ENCODE measurements around the gene CDKAL1.

Gene CDKAL1

GRCh38 chr6:21208081-21208795 lies 674.0 kb downstream of the CDKAL1 start:
- DNase-seq = no peak
- H3K4me1 ChIP-seq = no peaks in the 10 kb centered on the region
- H3K4me3 ChIP-seq (ENCODE audit: low read depth, low read length) = no peak overlapping the region
- peaks cover 50% of the 10 kb centered on the region for H3K36me3 ChIP-seq
- no peak for TF ChIP-seq CTCF (IDR thresholded peaks at IDR 0.05; ENCODE audit: low read depth, low read length)
- no peaks in the 10 kb centered on the region; the same call in 1 of the 2 replicates for H3K9me3 ChIP-seq
- no peaks in the 10 kb centered on the region for H3K27me3 ChIP-seq

- peaks cover 53% of the 10 kb centered on the region for H3K36me3 ChIP-seq
- no peak for TF ChIP-seq CTCF (IDR thresholded peaks at IDR 0.05; ENCODE audit: low read depth, low read length)
- H3K4me1 ChIP-seq = no peaks in the 10 kb centered on the region
- H3K4me3 ChIP-seq (ENCODE audit: low read depth, low read length) = no peak overlapping the region
- no peaks in the 10 kb centered on the region; the same call in 1 of the 2 replicates for H3K9me3 ChIP-seq
- no peak for DNase-seq
- H3K27me3 ChIP-seq = no peaks in the 10 kb centered on the region
These were observed 674.5 kb downstream of the CDKAL1 start for GRCh38 chr6:21208796-21209186.

- Histone ChIP-seq H3K4me3 (ENCODE audit: low read depth, low read length) (no peak overlapping the region), H3K36me3 (peaks cover 49% of the 10 kb centered on the region), H3K9me3 (no peaks in the 10 kb centered on the region; the same call in 1 of the 2 replicates), H3K27me3 (no peaks in the 10 kb centered on the region), H3K4me1 (no peaks in the 10 kb centered on the region)
- no peak for DNase-seq
- TF ChIP-seq CTCF (IDR thresholded peaks at IDR 0.05; ENCODE audit: low read depth, low read length) = no peak
These were observed 679.2 kb downstream of the CDKAL1 start for GRCh38 chr6:21213492-21213891.

GRCh38 chr6:21214738-21215448 lies 680.6 kb downstream of the CDKAL1 start:
- Histone ChIP-seq H3K27me3 (no peaks in the 10 kb centered on the region), H3K9me3 (no peaks in the 10 kb centered on the region; the same call in 1 of the 2 replicates), H3K36me3 (peaks cover 35% of the 10 kb centered on the region), H3K4me1 (no peaks in the 10 kb centered on the region), H3K4me3 (ENCODE audit: low read depth, low read length) (no peak overlapping the region)
- no peak for TF ChIP-seq CTCF (IDR thresholded peaks at IDR 0.05; ENCODE audit: low read depth, low read length)
- no peak for DNase-seq

GRCh38 chr6:21219241-21219640 lies 685.0 kb downstream of the CDKAL1 start:
- Histone ChIP-seq H3K27me3 (no peaks in the 10 kb centered on the region), H3K4me3 (ENCODE audit: low read depth, low read length) (no peak overlapping the region), H3K4me1 (peaks cover 4% of the 10 kb centered on the region; the same call in 1 of the 2 replicates), H3K9me3 (no peaks in the 10 kb centered on the region; the same call in 1 of the 2 replicates), H3K36me3 (peaks cover 25% of the 10 kb centered on the region)
- no peak for TF ChIP-seq CTCF (IDR thresholded peaks at IDR 0.05; ENCODE audit: low read depth, low read length)
- DNase-seq = no peak

- peaks cover 26% of the 10 kb centered on the region for H3K36me3 ChIP-seq
- H3K4me1 ChIP-seq = peaks cover 4% of the 10 kb centered on the region; the same call in 1 of the 2 replicates
- DNase-seq = no peak
- H3K9me3 ChIP-seq = no peaks in the 10 kb centered on the region; the same call in 1 of the 2 replicates
- H3K27me3 ChIP-seq = no peaks in the 10 kb centered on the region
- H3K4me3 ChIP-seq (ENCODE audit: low read depth, low read length) = no peak overlapping the region
- TF ChIP-seq CTCF (IDR thresholded peaks at IDR 0.05; ENCODE audit: low read depth, low read length) = no peak
These were observed 685.6 kb downstream of the CDKAL1 start for GRCh38 chr6:21219856-21220255.

Data from BE2C (cell line).